ENCODE measurements around the gene RCBTB2. TPM values are rescaled to one million over a fixed set of nuclear protein-coding genes. Genes with fewer than 3 reads are reported as not detected.

The RCBTB2 gene
- total RNA-seq (ENCODE audit: low replicate concordance): 34.8 and 38.4 TPM in 2 replicates

GRCh38 chr13:48532506-48533499 is at the start of gene RCBTB2:
TSS of gene RCBTB2 (minus strand) at chr13:48533080. CDS start at chr13:48521939, 11,141 bp downstream.
- Mint-ChIP-seq H3K27me3 (ENCODE audit: insufficient read depth, low read depth) (no peaks in the 10 kb centered on the region), H3K4me1 (peaks cover 20% of the 10 kb centered on the region), H3K9me3 (no peaks in the 10 kb centered on the region), H3K4me3 (peak within 1 kb of the TSS; percentile 92), H3K27ac (peak within 1 kb of the TSS; percentile 88), H3K36me3 (no peaks in the 10 kb centered on the region)
- peaks cover 45% of the 10 kb centered on the region for H3K79me2 ChIP-seq (ENCODE audit: low read depth)
- peak within 1 kb of the TSS; percentile 85 for H3K4me2 ChIP-seq
- peak within 1 kb of the TSS; percentile 89 for H3K27ac ChIP-seq
- peak; percentile 99 for DNase-seq (ENCODE audit: low spot score)
- no peaks in the 10 kb centered on the region for H4K20me1 ChIP-seq (ENCODE audit: low read depth)
- H3K27me3 ChIP-seq: no peaks in the 10 kb centered on the region
- peak within 1 kb of the TSS; percentile 91 for H2AFZ ChIP-seq (replicated peaks)
- H3K9me3 ChIP-seq (ENCODE audit: low read depth): no peaks in the 10 kb centered on the region
- no peaks in the 10 kb centered on the region for H3K36me3 ChIP-seq
- H3F3A ChIP-seq (ENCODE audit: low read depth): peaks cover 16% of the 10 kb centered on the region
- H3K9ac ChIP-seq: peak within 1 kb of the TSS; percentile 53
- H3K4me3 ChIP-seq: peak within 1 kb of the TSS; percentile 52
- peaks cover 17% of the 10 kb centered on the region for H3K4me1 ChIP-seq
- TF ChIP-seq EZH2phosphoT487 (IDR thresholded peaks at IDR 0.05) (peak; percentile 31), EZH2 (IDR thresholded peaks at IDR 0.05) (no peak), CTCF (IDR thresholded peaks at IDR 0.05) (no peak)

GRCh38 chr13:48582084-48582483 is 49.2 kb upstream of the RCBTB2 start:
- no peak overlapping the region for H2AFZ ChIP-seq (replicated peaks)
- no peak overlapping the region for H3K4me2 ChIP-seq
- no peak overlapping the region for H3K4me3 Mint-ChIP-seq
- no peak overlapping the region for H3K9ac ChIP-seq
- H3F3A ChIP-seq (ENCODE audit: low read depth): peaks cover 8% of the 10 kb centered on the region
- H3K4me1 ChIP-seq: peaks cover 28% of the 10 kb centered on the region
- H3K9me3 ChIP-seq (ENCODE audit: low read depth): no peaks in the 10 kb centered on the region
- H3K36me3 Mint-ChIP-seq: no peaks in the 10 kb centered on the region
- H3K27ac ChIP-seq: no peak overlapping the region
- peaks cover 13% of the 10 kb centered on the region for H3K4me1 Mint-ChIP-seq
- TF ChIP-seq CTCF (IDR thresholded peaks at IDR 0.05): no peak
- no peak for TF ChIP-seq EZH2phosphoT487 (IDR thresholded peaks at IDR 0.05)
- no peak for TF ChIP-seq EZH2 (IDR thresholded peaks at IDR 0.05)
- H3K4me3 ChIP-seq: no peak overlapping the region
- H3K36me3 ChIP-seq: no peaks in the 10 kb centered on the region
- peaks cover 7% of the 10 kb centered on the region for H3K27me3 Mint-ChIP-seq (ENCODE audit: insufficient read depth, low read depth)
- H3K79me2 ChIP-seq (ENCODE audit: low read depth): no peaks in the 10 kb centered on the region
- no peaks in the 10 kb centered on the region for H4K20me1 ChIP-seq (ENCODE audit: low read depth)
- H3K27me3 ChIP-seq: no peaks in the 10 kb centered on the region
- H3K27ac Mint-ChIP-seq: no peak overlapping the region
- DNase-seq (ENCODE audit: low spot score): no peak
- no peaks in the 10 kb centered on the region for H3K9me3 Mint-ChIP-seq

GRCh38 chr13:48580896-48581295 is 48.0 kb upstream of the RCBTB2 start:
- H3K4me1 Mint-ChIP-seq: peaks cover 13% of the 10 kb centered on the region
- H3K36me3 Mint-ChIP-seq: no peaks in the 10 kb centered on the region
- Histone ChIP-seq H3K36me3 (no peaks in the 10 kb centered on the region), H3K4me3 (no peak overlapping the region), H3F3A (ENCODE audit: low read depth) (peaks cover 8% of the 10 kb centered on the region), H3K9ac (no peak overlapping the region), H2AFZ (replicated peaks) (no peak overlapping the region), H3K79me2 (ENCODE audit: low read depth) (no peaks in the 10 kb centered on the region), H3K4me2 (no peak overlapping the region), H3K4me1 (peaks cover 18% of the 10 kb centered on the region), H4K20me1 (ENCODE audit: low read depth) (no peaks in the 10 kb centered on the region), H3K9me3 (ENCODE audit: low read depth) (no peaks in the 10 kb centered on the region), H3K27ac (no peak overlapping the region), H3K27me3 (no peaks in the 10 kb centered on the region)
- no peak for DNase-seq (ENCODE audit: low spot score)
- no peak overlapping the region for H3K27ac Mint-ChIP-seq
- no peak overlapping the region for H3K4me3 Mint-ChIP-seq
- no peaks in the 10 kb centered on the region for H3K9me3 Mint-ChIP-seq
- TF ChIP-seq EZH2phosphoT487 (IDR thresholded peaks at IDR 0.05) (no peak), CTCF (IDR thresholded peaks at IDR 0.05) (no peak), EZH2 (IDR thresholded peaks at IDR 0.05) (no peak)
- H3K27me3 Mint-ChIP-seq (ENCODE audit: insufficient read depth, low read depth): peaks cover 7% of the 10 kb centered on the region

Measured in neural progenitor cell (in vitro differentiated cells).